ENCODE results near the gene PTPRD. TPM values are rescaled to one million over a fixed set of nuclear protein-coding genes. Genes with fewer than 3 reads are reported as not detected.
"Not testable (repeated sequence)": the region's sequence is repeated elsewhere in the genome, so short reads cannot be mapped to it uniquely, and the experiment has no call there.

PTPRD gene
- total RNA-seq, 1 experiment from 2014 or later: 70.1 TPM

DNA sequence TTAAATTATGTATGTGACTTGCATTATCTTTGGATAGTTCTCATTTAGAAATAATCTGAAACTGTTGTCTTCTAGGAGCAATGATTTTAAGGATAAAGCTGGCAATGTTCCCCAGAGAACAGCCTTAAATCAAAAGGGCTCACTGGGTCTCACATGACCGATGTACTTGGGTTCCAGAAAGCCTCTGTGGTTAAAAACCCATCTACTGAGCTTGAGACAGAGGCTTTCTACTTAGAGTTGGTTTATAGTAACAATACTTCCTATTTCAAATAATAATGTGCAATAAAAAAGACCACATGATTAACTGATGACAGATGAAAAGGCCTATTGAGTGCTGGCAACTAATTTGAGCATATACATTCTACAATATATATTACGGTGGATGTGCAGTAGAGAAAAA, 1143.5 kb downstream of the PTPRD start:
- no peaks in the 10 kb centered on the region for H3K27me3 Mint-ChIP-seq (ENCODE audit: insufficient read depth, unreplicated experiment)

GRCh38 chr9:9441874-9442273, 1170.9 kb downstream of the PTPRD start:
- BruUV-seq (replicated peaks); DNase-seq; intact Hi-C loops (cut with micrococcal nuclease; ENCODE audit: unreplicated experiment); CTCF ChIA-PET; H3K4me1 ChIP-seq; H3K36me3 Mint-ChIP-seq (ENCODE audit: insufficient read depth, unreplicated experiment); H3K4me1 Mint-ChIP-seq (ENCODE audit: low read depth, unreplicated experiment); H3K27me3 Mint-ChIP-seq (ENCODE audit: insufficient read depth, unreplicated experiment); H3K4me3 ChIP-seq (ENCODE audit: low read depth, low read length); H3K9me3 Mint-ChIP-seq (ENCODE audit: unreplicated experiment); H3K27me3 ChIP-seq (replicated peaks; ENCODE audit: control insufficient read depth, insufficient read depth, low read length); H3K9me3 ChIP-seq; H3K4me3 Mint-ChIP-seq (ENCODE audit: unreplicated experiment); H3K36me3 ChIP-seq (ENCODE audit: control insufficient read depth, insufficient read depth, low read length); H3K27ac Mint-ChIP-seq (ENCODE audit: unreplicated experiment); POLR2A ChIA-PET: not testable (repeated sequence)

More for the DNA sequence above, 1143.5 kb downstream of the PTPRD start:
- H3K36me3 Mint-ChIP-seq (ENCODE audit: insufficient read depth, unreplicated experiment): no peaks in the 10 kb centered on the region
- Histone ChIP-seq H3K4me1 (no peaks in the 10 kb centered on the region), H3K27me3 (replicated peaks; ENCODE audit: control insufficient read depth, insufficient read depth, low read length) (no peaks in the 10 kb centered on the region), H3K4me3 (ENCODE audit: low read depth, low read length) (no peak overlapping the region), H3K36me3 (ENCODE audit: control insufficient read depth, insufficient read depth, low read length) (no peaks in the 10 kb centered on the region), H3K9me3 (no peaks in the 10 kb centered on the region)
- H3K4me1 Mint-ChIP-seq (ENCODE audit: low read depth, unreplicated experiment): no peaks in the 10 kb centered on the region
- no peak for DNase-seq
- intact Hi-C loops (cut with micrococcal nuclease; ENCODE audit: unreplicated experiment): no loop called here
- H3K9me3 Mint-ChIP-seq (ENCODE audit: unreplicated experiment): no peaks in the 10 kb centered on the region
- BruUV-seq (replicated peaks): no TSS peak
- TF ChIP-seq, protein P1, sequence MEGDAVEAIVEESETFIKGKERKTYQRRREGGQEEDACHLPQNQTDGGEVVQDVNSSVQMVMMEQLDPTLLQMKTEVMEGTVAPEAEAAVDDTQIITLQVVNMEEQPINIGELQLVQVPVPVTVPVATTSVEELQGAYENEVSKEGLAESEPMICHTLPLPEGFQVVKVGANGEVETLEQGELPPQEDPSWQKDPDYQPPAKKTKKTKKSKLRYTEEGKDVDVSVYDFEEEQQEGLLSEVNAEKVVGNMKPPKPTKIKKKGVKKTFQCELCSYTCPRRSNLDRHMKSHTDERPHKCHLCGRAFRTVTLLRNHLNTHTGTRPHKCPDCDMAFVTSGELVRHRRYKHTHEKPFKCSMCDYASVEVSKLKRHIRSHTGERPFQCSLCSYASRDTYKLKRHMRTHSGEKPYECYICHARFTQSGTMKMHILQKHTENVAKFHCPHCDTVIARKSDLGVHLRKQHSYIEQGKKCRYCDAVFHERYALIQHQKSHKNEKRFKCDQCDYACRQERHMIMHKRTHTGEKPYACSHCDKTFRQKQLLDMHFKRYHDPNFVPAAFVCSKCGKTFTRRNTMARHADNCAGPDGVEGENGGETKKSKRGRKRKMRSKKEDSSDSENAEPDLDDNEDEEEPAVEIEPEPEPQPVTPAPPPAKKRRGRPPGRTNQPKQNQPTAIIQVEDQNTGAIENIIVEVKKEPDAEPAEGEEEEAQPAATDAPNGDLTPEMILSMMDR (IDR thresholded peaks at IDR 0.05; ENCODE audit: insufficient read depth in 1 of 2, low read depth in 1 of 2, low read length in 1 of 2, severe bottlenecking in 1 of 2, unreplicated experiment in 1 of 2): no peak
- ChIA-PET CTCF (no interaction called here), POLR2A (no interaction called here)
- no peak overlapping the region for H3K4me3 Mint-ChIP-seq (ENCODE audit: unreplicated experiment)
- H3K27ac Mint-ChIP-seq (ENCODE audit: unreplicated experiment): no peak overlapping the region

GRCh38 chr9:9437641-9438040, 1175.2 kb downstream of the PTPRD start:
- H3K27ac Mint-ChIP-seq (ENCODE audit: unreplicated experiment): no peak overlapping the region

GRCh38 chr9:9426454-9426853, 1186.3 kb downstream of the PTPRD start:
- H3K4me3 ChIP-seq (ENCODE audit: low read depth, low read length); BruUV-seq (replicated peaks); H3K36me3 Mint-ChIP-seq (ENCODE audit: insufficient read depth, unreplicated experiment); DNase-seq; intact Hi-C loops (cut with micrococcal nuclease; ENCODE audit: unreplicated experiment); H3K36me3 ChIP-seq (ENCODE audit: control insufficient read depth, insufficient read depth, low read length); H3K27ac Mint-ChIP-seq (ENCODE audit: unreplicated experiment); H3K27me3 ChIP-seq (replicated peaks; ENCODE audit: control insufficient read depth, insufficient read depth, low read length); POLR2A ChIA-PET; H3K4me1 Mint-ChIP-seq (ENCODE audit: low read depth, unreplicated experiment); CTCF ChIA-PET; H3K9me3 Mint-ChIP-seq (ENCODE audit: unreplicated experiment); H3K27me3 Mint-ChIP-seq (ENCODE audit: insufficient read depth, unreplicated experiment); H3K4me1 ChIP-seq; H3K9me3 ChIP-seq; H3K4me3 Mint-ChIP-seq (ENCODE audit: unreplicated experiment): not testable (repeated sequence)

More at GRCh38 chr9:9437641-9438040, 1175.2 kb downstream of the PTPRD start:
- ChIA-PET POLR2A (no interaction called here), CTCF (no interaction called here)
- TF ChIP-seq, protein P1 (IDR thresholded peaks at IDR 0.05; ENCODE audit: insufficient read depth in 1 of 2, low read depth in 1 of 2, low read length in 1 of 2, severe bottlenecking in 1 of 2, unreplicated experiment in 1 of 2): no peak
- Histone ChIP-seq H3K27me3 (replicated peaks; ENCODE audit: control insufficient read depth, insufficient read depth, low read length) (no peaks in the 10 kb centered on the region), H3K4me1 (no peaks in the 10 kb centered on the region), H3K36me3 (ENCODE audit: control insufficient read depth, insufficient read depth, low read length) (no peaks in the 10 kb centered on the region), H3K9me3 (no peaks in the 10 kb centered on the region), H3K4me3 (ENCODE audit: low read depth, low read length) (no peak overlapping the region)
- no peaks in the 10 kb centered on the region for H3K9me3 Mint-ChIP-seq (ENCODE audit: unreplicated experiment)
- no peaks in the 10 kb centered on the region for H3K4me1 Mint-ChIP-seq (ENCODE audit: low read depth, unreplicated experiment)
- no peak overlapping the region for H3K4me3 Mint-ChIP-seq (ENCODE audit: unreplicated experiment)
- no TSS peak for BruUV-seq (replicated peaks)
- intact Hi-C loops (cut with micrococcal nuclease; ENCODE audit: unreplicated experiment): no loop called here
- no peaks in the 10 kb centered on the region for H3K27me3 Mint-ChIP-seq (ENCODE audit: insufficient read depth, unreplicated experiment)
- H3K36me3 Mint-ChIP-seq (ENCODE audit: insufficient read depth, unreplicated experiment): no peaks in the 10 kb centered on the region
- no peak for DNase-seq
